HG02588 (cell line): ENCODE data around the gene ENPP3.
"Not testable (repeated sequence)": the region's sequence is repeated elsewhere in the genome, so short reads cannot be mapped to it uniquely, and the experiment has no call there.

ENCODE experiments used
- ATAC-seq: cut with Tn5 transposase; IDR thresholded peaks from one replicate; pipeline ENCODE4 v1.9.1; 2021; ENCODE audit warnings: mild to moderate bottlenecking, moderate library complexity; ENCODE audit not compliant: unreplicated experiment

The ENPP3 gene

GRCh38 chr6:131682442-131682841, 45.3 kb downstream of the ENPP3 start:
- ATAC-seq: no peak

DNA sequence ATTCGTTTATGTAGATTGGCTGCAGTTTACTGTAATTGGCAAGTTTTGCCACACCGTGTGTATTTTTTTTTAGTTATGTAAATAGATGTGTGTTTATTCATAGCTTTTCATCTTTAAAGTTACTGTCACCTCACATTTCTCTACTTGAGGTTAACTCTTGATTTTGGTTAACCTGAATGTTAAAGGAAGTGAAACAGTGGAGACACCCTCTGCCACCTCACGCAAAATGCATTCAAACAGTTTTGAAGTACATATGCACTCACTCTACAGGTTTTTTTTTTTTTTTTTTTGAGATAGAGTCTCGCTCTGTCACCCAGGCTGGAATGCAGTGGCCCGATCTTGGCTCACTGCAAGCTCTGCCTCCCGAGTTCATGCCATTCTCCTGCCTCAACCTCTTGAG, 46.4 kb downstream of the ENPP3 start:
- peak; percentile 69 for ATAC-seq

DNA sequence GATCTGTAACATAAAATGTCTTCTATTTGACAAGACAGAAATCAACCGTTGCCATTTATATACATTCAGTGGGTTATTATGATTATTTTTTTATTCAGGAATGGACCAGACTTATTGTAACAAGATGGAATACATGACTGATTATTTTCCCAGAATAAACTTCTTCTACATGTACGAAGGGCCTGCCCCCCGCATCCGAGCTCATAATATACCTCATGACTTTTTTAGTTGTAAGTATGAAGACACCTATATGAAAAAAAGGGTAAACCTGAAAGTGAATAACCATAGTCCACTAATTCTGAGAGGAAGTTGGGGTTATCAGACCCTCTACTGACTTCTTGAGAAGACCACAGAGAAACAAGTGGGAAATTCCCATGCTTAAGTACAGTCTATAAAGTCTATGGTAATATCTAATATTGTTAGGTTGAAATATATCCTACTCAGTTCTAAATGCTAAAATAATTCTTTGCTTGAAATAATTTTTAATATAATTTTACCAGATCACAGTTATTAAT, 48.2 kb downstream of the ENPP3 start:
- ATAC-seq: peak; percentile 77

DNA sequence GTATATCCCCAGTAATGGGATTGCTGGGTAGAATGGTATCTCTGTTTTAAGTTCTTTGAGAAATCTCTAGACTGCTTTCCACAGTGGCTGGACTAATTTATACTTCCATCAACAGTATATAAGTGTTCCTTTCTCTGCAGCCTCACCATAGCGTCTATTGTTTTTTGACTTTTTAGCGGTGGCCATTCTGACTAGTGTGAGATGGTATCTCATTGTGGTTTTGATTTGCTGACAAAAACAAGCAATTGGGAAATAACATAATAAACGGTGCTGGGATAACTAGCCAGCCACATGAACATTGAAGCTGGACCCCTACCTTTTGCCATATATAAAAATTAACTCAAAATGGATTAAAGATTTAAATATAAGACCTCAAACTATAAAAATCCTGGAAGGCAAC, 49.9 kb downstream of the ENPP3 start:
- ATAC-seq: no peak

DNA sequence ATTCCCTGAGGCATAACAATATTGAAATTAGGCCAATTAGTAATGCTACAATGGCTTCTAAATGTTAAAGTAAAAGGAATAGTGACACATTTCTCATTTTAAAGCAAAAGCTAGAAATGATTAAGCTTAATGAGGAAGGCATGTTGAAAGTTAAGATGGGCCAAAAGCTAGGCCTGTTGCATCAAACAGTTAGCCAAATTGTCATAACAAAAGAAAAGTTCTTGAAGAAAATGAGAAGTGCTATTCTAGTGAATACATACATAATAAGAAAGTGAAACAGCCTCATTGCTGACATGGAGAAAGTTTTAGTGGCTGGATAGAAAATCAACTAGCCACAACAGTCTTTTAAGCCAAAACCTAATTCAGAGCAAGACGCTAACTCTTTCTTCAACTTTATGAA, 51.2 kb downstream of the ENPP3 start:
- ATAC-seq: peak; percentile 56

DNA sequence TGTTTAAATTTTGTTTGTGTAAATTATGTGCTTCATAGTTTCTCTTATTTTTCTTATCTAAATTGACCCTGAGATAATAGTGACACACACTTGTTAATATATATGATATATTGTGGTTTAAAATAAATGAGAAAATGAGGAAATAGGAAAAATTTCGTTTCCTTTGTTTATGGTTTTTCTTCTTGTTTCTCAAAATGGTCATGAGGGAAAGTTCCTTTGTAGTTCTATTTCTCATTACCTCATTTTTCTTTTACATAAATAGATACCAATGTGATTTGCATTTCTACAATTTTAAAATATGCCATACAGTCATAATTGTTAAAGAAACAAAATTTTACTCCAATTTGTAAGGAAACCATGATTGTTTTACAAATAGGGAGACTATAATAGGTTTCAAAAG, 54.9 kb downstream of the ENPP3 start:
- no peak for ATAC-seq

DNA sequence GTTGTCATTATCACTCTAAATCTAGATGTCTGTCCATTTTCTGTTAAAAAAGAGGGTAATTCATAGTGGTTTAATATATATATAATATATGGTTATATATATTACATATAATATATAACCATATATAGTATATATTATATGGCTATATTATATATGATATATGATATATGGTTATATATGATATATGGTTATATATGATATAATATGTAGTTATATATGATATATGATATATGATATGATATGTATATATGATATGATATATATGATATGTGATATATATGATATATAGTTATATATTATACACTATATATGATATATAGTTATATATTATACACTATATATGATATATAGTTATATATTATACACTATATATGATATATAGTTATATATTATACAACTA, 55.5 kb downstream of the ENPP3 start:
- no peak for ATAC-seq

- ATAC-seq: no peak
Observed at GRCh38 chr6:131693384-131693783, 56.3 kb downstream of the ENPP3 start.

GRCh38 chr6:131694832-131695426, 57.8 kb downstream of the ENPP3 start:
- ATAC-seq: peak; percentile 85

DNA sequence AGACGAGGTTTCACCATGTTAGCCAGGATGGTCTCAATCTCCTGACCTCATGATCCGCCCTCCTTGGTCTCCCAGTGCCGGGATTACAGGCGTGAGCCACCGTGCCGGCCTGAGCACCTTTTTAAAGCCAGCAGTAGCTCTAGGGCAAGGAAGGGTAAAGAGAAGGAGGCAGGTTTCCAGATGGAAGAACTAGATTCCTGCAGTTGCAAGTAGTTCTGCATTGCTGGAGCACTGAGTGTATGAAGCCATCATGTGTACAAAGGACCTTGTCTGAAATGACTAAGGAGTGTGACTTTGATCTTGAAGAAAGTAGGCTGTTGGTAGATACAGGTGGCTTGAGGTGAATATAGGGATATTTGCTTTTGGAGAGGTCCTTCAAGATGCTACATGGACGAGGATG, 59.9 kb downstream of the ENPP3 start:
- ATAC-seq: no peak

DNA sequence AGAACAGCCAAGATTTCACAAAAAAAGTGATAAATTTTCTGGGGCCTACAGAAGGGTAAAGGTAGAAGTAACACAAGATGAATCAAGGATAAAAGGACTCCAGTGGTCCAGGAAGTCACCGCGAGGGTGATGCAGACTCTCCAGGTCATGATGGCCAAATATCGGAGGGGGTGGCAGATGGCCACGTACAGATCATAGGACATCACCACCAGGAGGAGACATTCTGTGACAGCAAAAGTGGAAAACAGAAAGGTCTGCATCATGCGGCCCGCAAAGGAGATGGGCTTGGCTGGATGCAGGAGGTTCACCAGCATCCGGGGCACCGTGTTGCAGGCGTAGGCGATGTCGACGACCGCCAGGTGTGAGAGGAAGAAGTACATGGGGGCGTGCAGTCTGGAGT, 63.7 kb downstream of the ENPP3 start:
- not testable (repeated sequence) for ATAC-seq

DNA sequence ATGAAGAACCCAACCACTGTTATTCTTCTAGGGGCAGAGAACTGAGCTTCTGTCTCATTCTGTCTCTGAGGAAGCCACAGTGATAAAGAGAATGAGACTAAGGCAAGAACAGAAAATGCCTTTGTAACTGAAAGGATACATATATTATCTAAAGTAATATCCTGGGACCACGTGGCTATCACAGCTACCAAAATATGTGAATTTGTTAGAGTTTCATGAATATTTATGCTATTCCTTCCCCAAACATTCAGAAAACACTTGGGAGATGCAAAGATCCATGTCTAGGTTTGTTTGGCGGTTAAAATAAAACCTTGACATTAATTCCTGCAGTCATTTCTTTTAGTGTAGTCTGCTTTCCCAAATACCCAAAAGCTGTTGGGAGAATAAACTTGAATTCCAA, 66.8 kb downstream of the ENPP3 start:
- not testable (repeated sequence) for ATAC-seq

DNA sequence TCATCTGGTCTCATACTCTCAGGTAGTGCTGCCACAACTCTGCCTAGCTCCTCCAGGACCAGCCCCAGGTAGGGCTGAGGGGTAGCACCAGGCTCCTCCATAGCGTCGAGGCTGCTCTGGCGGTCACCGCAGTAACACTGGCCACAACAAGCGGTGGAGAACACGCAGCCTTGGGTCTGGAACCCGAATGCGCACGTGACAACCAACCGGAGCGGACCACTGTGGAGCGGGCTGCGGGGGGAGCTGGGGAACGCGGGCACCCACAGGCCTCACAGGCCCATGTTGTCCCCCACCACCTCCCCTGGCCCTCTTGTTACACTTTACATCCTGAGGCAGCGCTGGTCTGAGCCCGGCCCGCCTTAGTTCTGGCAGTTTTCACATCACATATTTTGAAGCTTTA, 73.8 kb downstream of the ENPP3 start, which contains the start of gene CTAGE9:
CTAGE9 (minus strand) TSS at position 101 of the 400 bp plus-strand sequence; CDS start at position 101, 0 bp downstream.
- ATAC-seq: not testable (repeated sequence)

- ATAC-seq: not testable (repeated sequence)
Observed at GRCh38 chr6:131715567-131715966, 78.5 kb downstream of the ENPP3 start.

- no peak for ATAC-seq
Observed at GRCh38 chr6:131717836-131718542, 80.9 kb downstream of the ENPP3 start.

DNA sequence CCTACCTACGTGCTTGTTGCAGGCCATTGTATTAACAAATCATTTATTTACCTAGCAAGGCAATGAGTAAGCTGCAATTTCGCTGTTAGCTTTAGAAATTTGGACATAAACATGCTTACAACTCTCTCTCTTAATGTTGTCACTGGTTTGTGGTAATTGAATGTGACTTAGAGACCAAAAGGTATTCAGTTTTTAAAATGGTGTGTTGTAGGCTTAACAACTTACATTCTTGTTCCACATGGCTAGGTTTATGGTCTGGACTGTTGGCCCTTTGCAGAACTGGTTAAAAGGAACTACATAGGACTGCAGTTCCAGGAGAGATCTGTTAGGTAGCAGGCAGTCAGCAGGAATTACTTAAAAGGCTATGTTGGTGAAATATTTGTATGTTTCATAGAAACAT, 84.1 kb downstream of the ENPP3 start:
- ATAC-seq: no peak

DNA sequence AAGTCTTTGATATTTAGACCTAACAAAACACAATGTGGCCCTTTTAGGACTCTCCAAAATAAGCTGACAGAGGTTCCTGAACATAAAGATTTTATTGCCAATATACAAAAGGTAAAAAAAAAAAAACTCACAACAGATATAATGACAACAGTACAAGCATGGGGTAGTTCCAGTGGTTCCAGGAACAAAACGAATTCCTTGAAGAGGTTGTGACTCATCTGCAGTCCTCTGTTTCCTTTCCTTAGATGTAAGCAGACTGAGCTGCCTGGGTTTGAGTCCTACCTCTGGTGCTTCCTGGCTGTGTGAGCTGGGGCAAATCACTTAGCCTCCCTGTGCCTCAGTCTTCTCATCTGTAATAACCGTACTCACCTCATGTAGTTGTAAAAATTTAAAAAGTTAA, 87.0 kb downstream of the ENPP3 start:
- no peak for ATAC-seq

- no peak for ATAC-seq
Observed at GRCh38 chr6:131727467-131727866, 90.4 kb downstream of the ENPP3 start.

DNA sequence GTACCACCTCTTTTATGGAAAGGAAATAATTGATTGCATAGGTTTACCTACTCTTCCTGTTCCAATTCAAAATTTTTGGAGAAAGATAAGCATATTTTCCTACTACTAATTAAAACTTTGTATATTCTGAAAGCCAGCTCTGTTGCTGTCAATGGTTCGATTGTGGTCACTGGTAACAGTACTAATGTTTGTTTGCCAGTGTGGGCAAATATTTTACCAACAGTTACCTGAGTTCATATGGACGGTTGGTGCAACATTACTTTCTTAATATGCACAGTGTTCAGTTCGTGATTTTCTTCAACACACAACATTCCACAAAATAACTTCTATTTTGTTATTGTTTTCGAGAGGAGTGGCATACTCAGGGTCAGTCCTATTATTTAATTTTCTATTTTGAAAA, 90.8 kb downstream of the ENPP3 start:
- ATAC-seq: no peak

- no peak for ATAC-seq
Observed at GRCh38 chr6:131728296-131728939, 91.3 kb downstream of the ENPP3 start.

- no peak for ATAC-seq
Observed at GRCh38 chr6:131729550-131729949, 92.4 kb downstream of the ENPP3 start.

- no peak for ATAC-seq
Observed at GRCh38 chr6:131730264-131730663, 93.2 kb downstream of the ENPP3 start.
